Measurements from ENCODE around the gene ZNF101. TPM values are rescaled to one million over a fixed set of nuclear protein-coding genes. Genes with fewer than 3 reads are reported as not detected.

The ZNF101 gene
- total RNA-seq, 4 donors from 2014 or later: 5.5 to 8.2 (median 6.5) TPM

GRCh38 chr19:19630062-19630414 is 38.6 kb upstream of the ZNF101 start:
- 100% methylated on average over 6 of the region's 11 CpGs; no CpG with 5 or more reads in 1 of the 2 donors for WGBS, 2 donors
- intact Hi-C loops (cut with DNase I): no loop called here
- no peak overlapping the region for H3K27ac ChIP-seq
- TF ChIP-seq CTCF (IDR thresholded peaks at IDR 0.05) (no peak), POLR2A (IDR thresholded peaks at IDR 0.05) (no peak)
- H3K36me3 ChIP-seq: peaks cover 6 to 39% (median 8%) of the 10 kb centered on the region in 3 donors
- peaks cover 0 to 9% (median 0%) of the 10 kb centered on the region in 4 donors for H3K27me3 ChIP-seq
- no peak for DNase-seq
- no peak overlapping the region for H3K4me3 ChIP-seq
- H3K9me3 ChIP-seq: no peaks in the 10 kb centered on the region
- H3K4me1 ChIP-seq: peaks cover 10 to 28% (median 11%) of the 10 kb centered on the region in 3 donors

GRCh38 chr19:19630426-19630825 is 38.2 kb upstream of the ZNF101 start:
- intact Hi-C loops (cut with DNase I): no loop called here
- H3K4me1 ChIP-seq: peaks cover 10 to 28% (median 11%) of the 10 kb centered on the region in 3 donors
- no peak overlapping the region for H3K27ac ChIP-seq
- peaks cover 6 to 43% (median 10%) of the 10 kb centered on the region in 3 donors for H3K36me3 ChIP-seq
- H3K4me3 ChIP-seq: no peak overlapping the region
- no peak for TF ChIP-seq POLR2A (IDR thresholded peaks at IDR 0.05)
- no peak for TF ChIP-seq CTCF (IDR thresholded peaks at IDR 0.05)
- WGBS, 2 donors: 78 to 100% methylated on average over 1 of the region's 2 CpGs
- peaks cover 0 to 9% (median 0%) of the 10 kb centered on the region in 4 donors for H3K27me3 ChIP-seq
- DNase-seq: no peak
- no peaks in the 10 kb centered on the region for H3K9me3 ChIP-seq

- H3K4me3 ChIP-seq: no peak overlapping the region
- peaks cover 6 to 52% (median 10%) of the 10 kb centered on the region in 3 donors for H3K36me3 ChIP-seq
- H3K27me3 ChIP-seq: peaks cover 0 to 9% (median 0%) of the 10 kb centered on the region in 4 donors
- peaks cover 10 to 27% (median 11%) of the 10 kb centered on the region in 3 donors for H3K4me1 ChIP-seq
- intact Hi-C loops (cut with DNase I): no loop called here
- TF ChIP-seq POLR2A (IDR thresholded peaks at IDR 0.05) (no peak), CTCF (IDR thresholded peaks at IDR 0.05) (no peak)
- no peak overlapping the region for H3K27ac ChIP-seq
- WGBS, 2 donors: 93 to 100% methylated on average over 3 to 5 of the region's 7 CpGs
- DNase-seq: no peak
- H3K9me3 ChIP-seq: no peaks in the 10 kb centered on the region
Measured at GRCh38 chr19:19631346-19631745, 37.3 kb upstream of the ZNF101 start.

- intact Hi-C loops (cut with DNase I): no loop called here
- 78 to 91% methylated on average over 5 of the region's 5 CpGs for WGBS, 2 donors
Measured at GRCh38 chr19:19632661-19633060, 36.0 kb upstream of the ZNF101 start.

More at GRCh38 chr19:19632661-19633060, 36.0 kb upstream of the ZNF101 start:
- no peak overlapping the region for H3K27ac ChIP-seq
- no peak for DNase-seq
- peaks cover 6 to 65% (median 21%) of the 10 kb centered on the region in 3 donors for H3K36me3 ChIP-seq
- TF ChIP-seq CTCF (IDR thresholded peaks at IDR 0.05): no peak
- no peak for TF ChIP-seq POLR2A (IDR thresholded peaks at IDR 0.05)
- peaks cover 6 to 14% (median 10%) of the 10 kb centered on the region in 3 donors for H3K4me1 ChIP-seq
- no peak overlapping the region for H3K4me3 ChIP-seq
- no peaks in the 10 kb centered on the region for H3K9me3 ChIP-seq
- H3K27me3 ChIP-seq: peaks cover 0 to 8% (median 0%) of the 10 kb centered on the region in 4 donors
